IMR-90 (cell line): ENCODE data around the gene PTPRN2. TPM values are rescaled to one million over a fixed set of nuclear protein-coding genes. Genes with fewer than 3 reads are reported as not detected.

ENCODE experiments used
- ATAC-seq: fragments of 200-7000 bp; cut with Tn5 transposase; 2 replicates; pipeline ENCODE4 v1.9.1; 2020; ENCODE audit warnings: low read depth, mild to moderate bottlenecking, moderate library complexity
- BruUV-seq: library from RNA; stranded (reverse); fragments of 400-500 nt; replicated peaks from 2 replicates; lab custom pipeline; 2021; lab: Mats Ljungman, UMichigan
- CTCF ChIA-PET: fragments of 300-600 bp; formaldehyde crosslinking; extraction: SDS; loops from one replicate; lab custom pipeline; 2021; ENCODE audit warnings: antibody characterized with exemption; lab: Yijun Ruan, JAX
- POLR2A ChIA-PET: fragments of 300-600 bp; sonication (Branson Sonifier 250); formaldehyde crosslinking; loops from one replicate; lab custom pipeline; 2022; ENCODE audit warnings: antibody characterized with exemption; ENCODE audit not compliant: unreplicated experiment; lab: Charles Lee
- DNase-seq: peaks from one replicate; pipeline ENCODE4 v3.0.0; 2013
- H2AFZ ChIP-seq: replicated peaks from 2 replicates; pipeline ENCODE3; 2013; ENCODE audit warnings: low read length, mild to moderate bottlenecking; ENCODE audit not compliant: poor library complexity
- H2AK5ac ChIP-seq: 2 replicates; pipeline ENCODE4 v1.6.1; 2013; ENCODE audit warnings: low read depth, low read length, inconsistent platforms
- H2AK9ac ChIP-seq: replicated peaks from 2 replicates; pipeline ENCODE3; 2013; ENCODE audit warnings: mild to moderate bottlenecking, low read depth, low read length, moderate library complexity; ENCODE audit not compliant: poor library complexity
- H2BK120ac ChIP-seq: 2 replicates; pipeline ENCODE4 v1.6.1; 2013; ENCODE audit warnings: low read depth, low read length, inconsistent platforms
- H2BK15ac ChIP-seq: 3 replicates; pipeline ENCODE4 v1.6.1; 2013; ENCODE audit warnings: low read depth, low read length, inconsistent platforms
- H2BK20ac ChIP-seq: 2 replicates; pipeline ENCODE4 v1.6.1; 2013; ENCODE audit warnings: low read depth, mild to moderate bottlenecking, inconsistent platforms, low read length, moderate library complexity
- H2BK5ac ChIP-seq: 2 replicates; pipeline ENCODE4 v1.6.1; 2013; ENCODE audit warnings: mild to moderate bottlenecking, low read depth, low read length, inconsistent platforms; ENCODE audit not compliant: poor library complexity, severe bottlenecking
- H3K14ac ChIP-seq: replicated peaks from 2 replicates; pipeline ENCODE4 v1.6.1; 2013; ENCODE audit warnings: low read depth, low read length, inconsistent platforms
- H3K18ac ChIP-seq: 2 replicates; pipeline ENCODE4 v1.6.1; 2013; ENCODE audit warnings: low read depth, low read length, control low read depth
- H3K23ac ChIP-seq: 2 replicates; pipeline ENCODE4 v1.6.1; 2013; ENCODE audit warnings: low read depth, low read length, inconsistent platforms
- H3K27ac ChIP-seq: 2 replicates; pipeline ENCODE4 v1.5.1; 2013; ENCODE audit warnings: mild to moderate bottlenecking, control low read depth, low read length; ENCODE audit not compliant: insufficient read depth
- H3K27me3 ChIP-seq: 2 replicates; pipeline ENCODE4 v1.6.1; 2013; ENCODE audit warnings: low read length; ENCODE audit not compliant: control insufficient read depth, insufficient read depth
- H3K36me3 ChIP-seq: 2 replicates; pipeline ENCODE4 v1.6.1; 2013; ENCODE audit warnings: low read length, mixed read lengths; ENCODE audit not compliant: control insufficient read depth, insufficient read depth
- H3K4ac ChIP-seq: 2 replicates; pipeline ENCODE4 v1.6.1; 2013; ENCODE audit warnings: low read depth, low read length, inconsistent platforms
- H3K4me1 ChIP-seq: 2 replicates; pipeline ENCODE4 v1.6.1; 2013; ENCODE audit warnings: low read length, mixed read lengths; ENCODE audit not compliant: control insufficient read depth, insufficient read depth
- H3K4me2 ChIP-seq: 2 replicates; pipeline ENCODE4 v1.6.1; 2013; ENCODE audit warnings: low read depth, mild to moderate bottlenecking, control low read depth, low read length, moderate library complexity
- H3K4me3 ChIP-seq: 2 replicates; pipeline ENCODE4 v1.5.1; 2013; ENCODE audit warnings: low read depth, mild to moderate bottlenecking, control low read depth, low read length, moderate library complexity; ENCODE audit not compliant: insufficient read depth
- H3K56ac ChIP-seq: 2 replicates; pipeline ENCODE4 v1.6.1; 2013; ENCODE audit warnings: low read length, inconsistent platforms; ENCODE audit not compliant: insufficient read depth; ENCODE audit errors: extremely low read depth
- H3K79me1 ChIP-seq, 2 experiments: 2 replicates each; pipeline ENCODE4 v1.6.1; 2013; ENCODE audit warnings: low read length in 2 of 2, inconsistent platforms in 1 of 2, low read depth in 1 of 2
- H3K9ac ChIP-seq: 2 replicates; pipeline ENCODE4 v1.6.1; 2013; ENCODE audit warnings: low read depth, low read length, control low read depth
- H3K9me1 ChIP-seq: 2 replicates; pipeline ENCODE4 v1.6.1; 2013; ENCODE audit warnings: low read length, inconsistent platforms; ENCODE audit not compliant: insufficient read depth
- H3K9me3 ChIP-seq: 2 replicates; pipeline ENCODE4 v1.6.1; 2013; ENCODE audit warnings: low read length; ENCODE audit not compliant: control insufficient read depth, insufficient read depth
- H4K20me1 ChIP-seq: 2 replicates; pipeline ENCODE4 v1.6.1; 2013; ENCODE audit warnings: low read length, inconsistent platforms; ENCODE audit not compliant: insufficient read depth
- H4K5ac ChIP-seq: 2 replicates; pipeline ENCODE4 v1.6.1; 2013; ENCODE audit warnings: mild to moderate bottlenecking, low read depth, low read length, control low read depth
- H4K8ac ChIP-seq, 2 experiments: 2 replicates each; pipeline ENCODE4 v1.6.1; 2013; ENCODE audit warnings: low read depth in 2 of 2, low read length in 2 of 2, control low read depth in 1 of 2, inconsistent platforms in 1 of 2
- H4K91ac ChIP-seq: 2 replicates; pipeline ENCODE4 v1.6.1; 2013; ENCODE audit warnings: low read depth, low read length, inconsistent platforms; ENCODE audit not compliant: insufficient read depth
- CEBPB ChIP-seq: IDR thresholded peaks from 2 replicates; pipeline ENCODE4 v1.6.1; 2012; ENCODE audit warnings: low read depth, low read length, improper control_type of control experiment
- CHD1 ChIP-seq: IDR thresholded peaks from 2 replicates; pipeline ENCODE4 v1.6.1; 2012; ENCODE audit warnings: low read depth, low read length, improper control_type of control experiment
- MAFK ChIP-seq: IDR thresholded peaks from 2 replicates; pipeline ENCODE4 v1.6.1; 2012; ENCODE audit warnings: low read depth, low read length, improper control_type of control experiment
- MAZ ChIP-seq: IDR thresholded peaks from 2 replicates; pipeline ENCODE4 v1.6.1; 2012; ENCODE audit warnings: low read depth, mild to moderate bottlenecking, low read length, improper control_type of control experiment, moderate library complexity, borderline replicate concordance
- MXI1 ChIP-seq: IDR thresholded peaks from 2 replicates; pipeline ENCODE4 v1.6.1; 2012; ENCODE audit warnings: low read depth, mild to moderate bottlenecking, low read length, moderate library complexity, borderline replicate concordance
- POLR2A ChIP-seq: IDR thresholded peaks from 2 replicates; pipeline ENCODE4 v1.6.1; 2012; ENCODE audit warnings: mild to moderate bottlenecking, low read depth, low read length
- RAD21 ChIP-seq: IDR thresholded peaks from 2 replicates; pipeline ENCODE4 v1.6.1; 2012; ENCODE audit warnings: low read length, improper control_type of control experiment
- RCOR1 ChIP-seq: IDR thresholded peaks from 2 replicates; pipeline ENCODE4 v1.6.1; 2012; ENCODE audit warnings: mild to moderate bottlenecking, low read length, improper control_type of control experiment; ENCODE audit not compliant: insufficient replicate concordance
- RFX5 ChIP-seq: IDR thresholded peaks from 2 replicates; pipeline ENCODE4 v1.8.0; 2012; ENCODE audit warnings: low read depth, mild to moderate bottlenecking, low read length, moderate library complexity
- SMC3 ChIP-seq: fragments of 150-350 bp; IDR thresholded peaks from 2 replicates; pipeline ENCODE4 v1.6.1; 2016; ENCODE audit warnings: low read depth, mild to moderate bottlenecking, antibody characterized with exemption, low read length, moderate library complexity
- USF2 ChIP-seq: fragments of 150-350 bp; IDR thresholded peaks from 2 replicates; pipeline ENCODE4 v1.6.1; 2017; ENCODE audit warnings: mild to moderate bottlenecking, antibody characterized with exemption, low read length, low read depth
- WGBS, 2 experiments: methylation state at CpG; one replicate each; pipeline versions ENCODE4 v1.1.5 to v1.1.7; 2013; ENCODE audit warnings: missing lambda C conversion rate in 2 of 2; ENCODE audit not compliant: insufficient read length in 1 of 2; ENCODE audit errors: extremely low coverage in 2 of 2; 5-methylcytosine and 5-hydroxymethylcytosine counted together
- dilution Hi-C: fragments of 300-500 bp; cut with HindIII; formaldehyde crosslinking; loops from one replicate; pipeline ENCODE4 v1.14.3; 2018; ENCODE audit warnings: low sequenced_read_pairs; ENCODE audit not compliant: unreplicated experiment
- in situ Hi-C: fragments of 300-500 bp; cut with MboI; formaldehyde crosslinking; loops from 3 replicates; pipeline ENCODE4 v1.14.3; 2019; ENCODE audit warnings: low sequenced_read_pairs, inconsistent platforms, mixed read lengths
- intact Hi-C: fragments of 100-400 bp; cut with micrococcal nuclease; formaldehyde crosslinking; loops from 2 replicates; pipeline ENCODE4 v1.10.0; 2022
- polyA plus RNA-seq, 3 experiments: library from polyadenylated mRNA; depleted of rRNA; stranded (reverse); fragments of >200 nt; gene quantifications; 2 replicates each; pipeline ENCODE4 v1.2.3, GENCODE V29; 2012; ENCODE audit warnings: low replicate concordance in 1 of 3
- total RNA-seq: library from RNA; depleted of rRNA; stranded (reverse); fragments of >200 nt; gene quantifications from 2 replicates; pipeline ENCODE4 v1.2.3, GENCODE V29; 2012

The PTPRN2 gene
- total and polyA plus RNA-seq, 2 of the 4 experiments (the other 2 are of a cell fraction): 0.03 TPM; not detected in 1

GRCh38 chr7:157904211-157904865, 683.3 kb downstream of the PTPRN2 start:
- CTCF ChIA-PET: no interaction called here
- POLR2A ChIA-PET: no interaction called here
- H3K9ac ChIP-seq: no peak overlapping the region
- H4K91ac ChIP-seq: no peak overlapping the region
- H2BK15ac ChIP-seq: no peak overlapping the region
- DNase-seq (no peak), ATAC-seq (no peak)
- no peak overlapping the region for H3K18ac ChIP-seq
- H2AK5ac ChIP-seq: no peak overlapping the region
- no peak overlapping the region for H3K4me3 ChIP-seq
- H2AFZ ChIP-seq: no peak overlapping the region
- H3K27ac ChIP-seq: no peak overlapping the region
- H4K20me1 ChIP-seq: no peaks in the 10 kb centered on the region
- H3K14ac ChIP-seq: no peak overlapping the region
- no TSS peak for BruUV-seq
- no peaks in the 10 kb centered on the region for H3K27me3 ChIP-seq
- TF ChIP-seq RFX5 (no peak), MAZ (no peak), CHD1 (no peak), CEBPB (no peak), MXI1 (no peak), RCOR1 (no peak), USF2 (no peak), RAD21 (no peak), MAFK (no peak), SMC3 (no peak), POLR2A (no peak)
- intact Hi-C loops (no loop called here), in situ Hi-C loops (no loop called here), dilution Hi-C loops (no loop called here)
- no peak overlapping the region for H2BK20ac ChIP-seq
- no peak overlapping the region for H4K8ac ChIP-seq
- H2AK9ac ChIP-seq: no peak overlapping the region
- no peak overlapping the region for H2BK5ac ChIP-seq
- no peak overlapping the region for H3K23ac ChIP-seq
- H3K4ac ChIP-seq: no peak overlapping the region
- no peaks in the 10 kb centered on the region for H3K36me3 ChIP-seq
- H3K4me2 ChIP-seq: no peak overlapping the region
- no peak overlapping the region for H3K56ac ChIP-seq
- no peak overlapping the region for H4K5ac ChIP-seq
- 60% methylated on average over 12 of the region's 28 CpGs; no CpG with 5 or more reads in 1 of the 2 experiments for WGBS, 2 experiments
- H2BK120ac ChIP-seq: no peak overlapping the region
- no peaks in the 10 kb centered on the region for H3K4me1 ChIP-seq
- H3K9me1 ChIP-seq: no peaks in the 10 kb centered on the region
- H3K79me1 ChIP-seq: no peaks in the 10 kb centered on the region
- H3K9me3 ChIP-seq: peaks cover 57% of the 10 kb centered on the region
